Endothelial cell of umbilical vein (primary cell): ENCODE data around the gene R3HDM1.
"Not testable (repeated sequence)": the region's sequence is repeated elsewhere in the genome, so short reads cannot be mapped to it uniquely, and the experiment has no call there.

ENCODE experiments used
- EZH2 ChIP-seq: IDR thresholded peaks from 2 replicates; pipeline ENCODE4 v1.6.1; 2012; ENCODE audit warnings: borderline replicate concordance, low read depth, mild to moderate bottlenecking, moderate library complexity, low read length, inconsistent platforms; ENCODE audit not compliant: severe bottlenecking
- FOS ChIP-seq: IDR thresholded peaks from 2 replicates; pipeline ENCODE4 v1.6.1; 2011; ENCODE audit warnings: mild to moderate bottlenecking, low read length, moderate library complexity, borderline replicate concordance; ENCODE audit not compliant: insufficient read depth
- GATA2 ChIP-seq: IDR thresholded peaks from 2 replicates; pipeline ENCODE4 v1.7.0; 2011; ENCODE audit warnings: low read depth, mild to moderate bottlenecking, moderate library complexity, mixed read lengths, low read length; ENCODE audit not compliant: insufficient read length, insufficient read depth
- JUN ChIP-seq: IDR thresholded peaks from 2 replicates; pipeline ENCODE4 v1.6.1; 2011; ENCODE audit warnings: borderline replicate concordance, low read depth; ENCODE audit not compliant: insufficient read length, insufficient read depth
- MYC ChIP-seq: IDR thresholded peaks from one replicate; pipeline ENCODE4 v1.6.1; 2011; ENCODE audit warnings: mild to moderate bottlenecking, low read depth, low read length
- POLR2A ChIP-seq: IDR thresholded peaks from 2 replicates; pipeline ENCODE4 v1.6.1; 2012; ENCODE audit warnings: low read depth, mild to moderate bottlenecking, control low read depth, low read length
- POLR2AphosphoS5 ChIP-seq: IDR thresholded peaks from 2 replicates; pipeline ENCODE4 v1.6.1; 2012; ENCODE audit warnings: low read depth, mild to moderate bottlenecking, control low read depth, low read length, moderate library complexity; ENCODE audit not compliant: insufficient read depth
- TF ChIP-seq, protein P1 (sequence below), 2 donors: IDR thresholded peaks; 1 replicate in 1 of 2; 2 replicates in 1 of 2; pipeline ENCODE4 v1.5.1; 2011; ENCODE audit warnings: low read length in 2 of 2, mild to moderate bottlenecking in 2 of 2, moderate library complexity in 2 of 2, control low read depth in 1 of 2, inconsistent platforms in 1 of 2, low read depth in 1 of 2; ENCODE audit not compliant: insufficient read depth in 1 of 2; ENCODE audit errors: extremely low read depth in 1 of 2
- TF ChIP-seq, protein P2 (sequence below): IDR thresholded peaks from 2 replicates; pipeline ENCODE4 v1.6.1; 2011; ENCODE audit not compliant: insufficient read depth, insufficient read length

GRCh38 chr2:135715086-135715485 lies 183.8 kb downstream of the R3HDM1 start:
- TF ChIP-seq, protein P1, sequence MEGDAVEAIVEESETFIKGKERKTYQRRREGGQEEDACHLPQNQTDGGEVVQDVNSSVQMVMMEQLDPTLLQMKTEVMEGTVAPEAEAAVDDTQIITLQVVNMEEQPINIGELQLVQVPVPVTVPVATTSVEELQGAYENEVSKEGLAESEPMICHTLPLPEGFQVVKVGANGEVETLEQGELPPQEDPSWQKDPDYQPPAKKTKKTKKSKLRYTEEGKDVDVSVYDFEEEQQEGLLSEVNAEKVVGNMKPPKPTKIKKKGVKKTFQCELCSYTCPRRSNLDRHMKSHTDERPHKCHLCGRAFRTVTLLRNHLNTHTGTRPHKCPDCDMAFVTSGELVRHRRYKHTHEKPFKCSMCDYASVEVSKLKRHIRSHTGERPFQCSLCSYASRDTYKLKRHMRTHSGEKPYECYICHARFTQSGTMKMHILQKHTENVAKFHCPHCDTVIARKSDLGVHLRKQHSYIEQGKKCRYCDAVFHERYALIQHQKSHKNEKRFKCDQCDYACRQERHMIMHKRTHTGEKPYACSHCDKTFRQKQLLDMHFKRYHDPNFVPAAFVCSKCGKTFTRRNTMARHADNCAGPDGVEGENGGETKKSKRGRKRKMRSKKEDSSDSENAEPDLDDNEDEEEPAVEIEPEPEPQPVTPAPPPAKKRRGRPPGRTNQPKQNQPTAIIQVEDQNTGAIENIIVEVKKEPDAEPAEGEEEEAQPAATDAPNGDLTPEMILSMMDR (IDR thresholded peaks at IDR 0.05; ENCODE audit: extremely low read depth in 1 of 2, insufficient read depth in 1 of 2, low read depth in 1 of 2, low read length in 2 of 2), result not testable (repeated sequence)
- not testable (repeated sequence) for TF ChIP-seq POLR2A, EZH2, POLR2AphosphoS5, GATA2, MYC, FOS, JUN
- TF ChIP-seq, protein P2, sequence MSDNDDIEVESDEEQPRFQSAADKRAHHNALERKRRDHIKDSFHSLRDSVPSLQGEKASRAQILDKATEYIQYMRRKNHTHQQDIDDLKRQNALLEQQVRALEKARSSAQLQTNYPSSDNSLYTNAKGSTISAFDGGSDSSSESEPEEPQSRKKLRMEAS, result not testable (repeated sequence)
